HG03045 (cell line): Measurements from ENCODE around the gene RPL34.

Source experiments
- ATAC-seq: cut with Tn5 transposase; IDR thresholded peaks from one replicate; pipeline ENCODE4 v1.9.1; 2021; ENCODE audit warnings: mild to moderate bottlenecking, moderate library complexity; ENCODE audit not compliant: unreplicated experiment

RPL34 gene

DNA sequence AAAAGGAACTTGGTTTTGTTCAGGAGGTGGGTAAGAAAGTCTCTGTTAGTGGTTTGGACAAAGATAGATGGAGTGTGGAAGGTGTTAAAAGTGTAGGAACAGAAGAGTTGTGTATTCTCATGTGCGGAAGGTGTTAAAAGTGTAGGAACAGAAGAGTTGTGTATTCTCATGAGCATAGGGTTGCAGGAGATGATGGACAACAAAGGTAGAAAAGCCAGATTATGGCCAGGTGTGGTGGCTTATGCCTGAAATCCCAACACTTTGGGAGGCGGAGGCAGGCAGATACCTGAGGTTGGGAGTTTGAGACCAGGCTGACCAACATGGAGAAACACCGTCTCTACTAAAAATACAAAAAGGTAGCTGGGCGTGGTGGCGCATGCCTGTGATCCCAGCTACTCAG is 2.5 kb downstream of the RPL34 start:
- ATAC-seq = no peak

DNA sequence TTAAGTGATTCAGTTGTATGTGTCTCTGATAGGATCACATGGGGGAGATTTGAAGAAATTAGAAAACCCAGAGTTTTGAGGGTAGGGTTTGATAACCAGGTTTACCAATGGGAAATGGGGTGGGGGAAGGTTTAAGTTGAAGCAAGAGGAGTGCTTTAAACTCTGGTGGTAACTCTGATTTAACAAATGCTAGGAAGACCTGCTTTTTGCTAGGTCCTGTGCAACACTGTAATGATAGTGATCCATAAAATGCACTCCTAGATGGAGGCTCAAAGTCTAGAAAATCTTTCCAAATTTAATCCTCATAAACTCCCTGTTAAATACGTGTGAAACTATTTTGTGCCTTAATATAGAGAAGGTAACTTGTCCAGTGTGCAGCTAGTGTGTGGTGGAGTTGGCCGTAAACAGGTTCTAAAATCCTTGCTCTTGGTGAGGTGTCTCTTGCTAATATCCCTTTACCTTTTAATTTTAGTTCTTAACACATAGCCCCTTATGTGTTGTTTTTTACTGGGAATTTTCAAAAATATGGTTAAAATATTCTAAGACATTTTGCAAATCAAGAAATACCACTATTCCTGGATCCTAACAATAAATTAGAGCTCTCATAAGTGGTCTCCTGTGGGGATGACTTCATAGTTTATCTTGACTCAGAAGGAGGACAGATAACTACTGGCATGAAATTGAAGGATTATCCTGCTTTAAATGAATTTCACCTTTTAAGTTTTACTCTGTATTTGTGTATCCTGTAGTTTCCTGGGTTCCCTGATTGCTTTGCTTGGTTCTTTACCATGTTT is 4.1 kb downstream of the RPL34 start:
- no peak for ATAC-seq

DNA sequence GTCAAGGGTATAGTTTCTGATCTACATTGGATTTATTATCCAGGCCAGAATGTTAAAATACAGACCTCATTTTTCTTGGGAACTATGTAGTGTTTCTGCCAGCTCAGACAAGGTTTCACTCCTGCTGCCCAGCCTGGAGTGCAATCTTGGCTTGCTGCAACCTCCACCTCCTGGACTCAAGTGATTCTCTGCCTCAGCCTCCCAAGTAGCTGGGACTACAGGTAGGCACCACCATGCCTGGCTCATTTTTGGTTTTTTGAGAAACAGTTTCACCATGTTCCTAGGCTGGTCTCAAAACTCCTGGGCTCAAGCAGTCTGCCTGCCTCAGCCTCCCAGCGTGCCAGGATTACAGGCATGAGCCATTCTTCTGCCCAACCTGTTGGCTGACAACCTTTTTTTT is 5.7 kb downstream of the RPL34 start:
- no peak for ATAC-seq

DNA sequence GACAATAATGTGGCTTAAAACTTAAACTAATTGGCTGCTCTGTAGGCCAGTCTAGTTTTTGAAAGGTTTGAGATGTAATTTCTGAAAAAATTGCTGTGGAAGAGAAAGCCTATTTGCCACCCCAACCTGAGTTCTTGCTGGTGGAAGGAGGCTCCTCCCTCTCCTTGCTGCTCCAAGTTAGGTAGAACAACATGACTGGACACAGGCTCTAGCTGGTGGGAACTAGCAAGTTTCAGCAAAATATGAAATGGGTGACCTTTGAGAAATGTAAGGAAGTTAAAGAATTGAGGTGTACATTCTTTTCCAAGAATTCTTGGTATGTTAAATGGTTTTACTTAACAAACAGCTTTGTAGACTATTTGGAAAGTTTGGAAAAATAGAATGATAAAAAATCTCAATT is 8.0 kb downstream of the RPL34 start:
- no peak for ATAC-seq

DNA sequence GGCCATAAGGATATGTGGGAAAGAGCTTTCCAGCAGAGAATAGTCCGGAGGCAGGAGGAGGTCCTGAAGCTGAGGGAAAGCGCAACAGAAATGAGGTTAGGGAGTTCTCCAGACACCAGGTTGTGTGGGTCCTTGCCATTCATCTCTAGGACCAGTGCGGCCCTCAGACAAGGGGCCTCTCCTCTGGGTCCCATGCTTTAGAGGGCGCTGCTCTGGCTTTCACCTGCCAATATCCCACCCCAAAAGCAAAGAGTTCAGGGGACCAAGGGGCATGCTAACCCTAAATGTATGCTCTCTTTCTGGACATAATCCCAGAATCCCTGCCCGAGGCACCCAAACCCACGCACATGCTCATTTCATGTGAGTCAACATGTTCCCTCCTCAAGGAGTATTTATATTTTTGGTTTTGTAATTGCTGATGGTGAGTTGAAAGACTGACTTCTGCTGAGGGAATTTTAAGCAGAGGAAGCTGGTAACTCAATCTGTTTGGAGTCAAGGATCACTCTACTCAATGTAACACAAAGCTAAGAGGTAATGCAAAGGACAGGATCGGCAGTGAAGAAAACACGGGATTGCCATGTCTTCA is 14.8 kb downstream of the RPL34 start:
- no peak for ATAC-seq

DNA sequence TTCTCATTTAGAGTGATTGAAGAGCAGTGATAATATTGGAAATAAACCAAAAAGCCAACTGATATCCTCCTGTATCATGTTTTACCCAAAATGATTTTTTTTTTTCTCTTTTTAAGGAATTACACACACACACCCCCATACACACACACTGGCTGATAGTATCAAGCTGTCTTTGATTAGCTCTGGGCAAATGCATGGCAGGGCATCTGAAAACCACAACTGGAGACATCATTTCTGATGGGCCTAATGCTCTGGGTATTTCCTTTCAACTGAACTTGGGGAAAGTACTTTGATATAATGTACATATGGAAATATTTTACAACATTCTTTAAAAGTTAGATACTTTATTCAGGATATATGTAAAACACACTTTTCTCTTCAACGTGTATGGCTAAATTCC is 15.9 kb downstream of the RPL34 start:
- no peak for ATAC-seq

DNA sequence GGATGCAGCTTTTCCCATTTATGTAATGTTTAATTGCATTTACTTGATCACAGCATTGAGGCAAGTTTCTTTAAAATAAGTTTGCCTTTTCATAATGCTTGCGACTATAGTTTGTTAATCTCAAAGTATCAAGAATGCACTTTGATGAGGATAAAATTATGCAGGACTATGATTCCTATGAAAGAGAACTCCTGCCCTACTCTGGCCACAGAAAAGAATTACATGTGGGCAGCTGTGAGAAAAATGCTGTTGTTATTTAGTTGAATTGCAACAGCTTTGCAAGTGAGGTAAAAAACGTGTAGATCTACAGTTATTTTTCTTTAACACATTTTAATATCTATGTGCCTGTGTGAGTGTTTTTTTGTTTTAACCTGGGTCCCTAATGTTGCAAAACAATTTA is 17.5 kb downstream of the RPL34 start:
- ATAC-seq = no peak

DNA sequence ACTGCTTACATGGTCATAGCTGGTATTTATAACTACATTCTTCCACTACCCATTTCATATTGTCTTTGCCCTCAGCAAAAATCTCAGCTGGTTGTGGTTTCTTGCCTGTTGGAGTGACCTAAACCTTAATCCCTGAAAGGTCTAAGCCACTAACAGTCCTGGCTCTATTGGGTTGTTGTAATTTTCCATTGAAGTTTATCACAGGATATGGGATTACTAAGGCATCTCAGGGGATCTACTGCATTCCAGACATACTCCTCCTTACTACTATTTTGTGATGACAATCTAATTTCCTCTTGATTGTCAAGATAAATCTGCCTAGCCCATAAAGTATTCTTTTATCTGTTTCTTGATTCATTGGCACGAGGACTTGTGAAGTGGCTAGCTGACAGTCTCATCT is 23.9 kb downstream of the RPL34 start:
- no peak for ATAC-seq

DNA sequence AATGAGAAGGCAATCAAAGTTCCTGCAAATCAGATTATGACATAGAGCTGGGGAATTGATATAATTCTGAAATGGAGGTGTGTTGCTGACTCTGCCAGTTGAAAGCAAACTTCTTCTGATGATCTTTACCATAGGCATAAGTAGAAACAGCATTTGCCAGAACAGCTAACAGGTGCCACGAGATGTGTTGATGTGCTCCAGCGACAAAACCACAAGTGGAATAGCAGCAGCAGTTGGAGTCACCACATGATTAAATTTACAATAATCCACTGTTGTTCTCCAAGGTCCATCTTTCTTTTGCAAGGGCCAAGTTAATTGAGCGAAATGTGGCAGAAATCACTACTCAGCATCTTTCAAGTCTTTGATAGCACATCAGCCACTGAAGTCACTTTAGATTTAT is 26.3 kb downstream of the RPL34 start:
- ATAC-seq = no peak

DNA sequence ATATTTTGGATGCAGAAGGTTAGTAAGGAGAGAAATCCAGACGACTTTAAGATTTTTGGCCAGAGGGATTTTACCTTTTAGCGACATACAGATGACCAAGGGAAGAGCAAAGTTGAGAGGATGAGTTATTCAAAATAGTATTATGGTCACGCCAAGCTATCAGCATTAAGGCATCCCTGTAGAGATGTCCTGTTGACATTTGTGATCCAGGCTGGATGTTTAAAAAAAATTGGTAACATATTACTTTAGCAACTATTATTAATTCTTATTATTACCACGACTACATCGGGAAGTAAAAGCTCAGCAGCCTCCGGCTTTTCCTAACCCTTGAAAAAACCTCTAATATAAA is 29.5 kb downstream of the RPL34 start:
- peak; percentile 6 for ATAC-seq

DNA sequence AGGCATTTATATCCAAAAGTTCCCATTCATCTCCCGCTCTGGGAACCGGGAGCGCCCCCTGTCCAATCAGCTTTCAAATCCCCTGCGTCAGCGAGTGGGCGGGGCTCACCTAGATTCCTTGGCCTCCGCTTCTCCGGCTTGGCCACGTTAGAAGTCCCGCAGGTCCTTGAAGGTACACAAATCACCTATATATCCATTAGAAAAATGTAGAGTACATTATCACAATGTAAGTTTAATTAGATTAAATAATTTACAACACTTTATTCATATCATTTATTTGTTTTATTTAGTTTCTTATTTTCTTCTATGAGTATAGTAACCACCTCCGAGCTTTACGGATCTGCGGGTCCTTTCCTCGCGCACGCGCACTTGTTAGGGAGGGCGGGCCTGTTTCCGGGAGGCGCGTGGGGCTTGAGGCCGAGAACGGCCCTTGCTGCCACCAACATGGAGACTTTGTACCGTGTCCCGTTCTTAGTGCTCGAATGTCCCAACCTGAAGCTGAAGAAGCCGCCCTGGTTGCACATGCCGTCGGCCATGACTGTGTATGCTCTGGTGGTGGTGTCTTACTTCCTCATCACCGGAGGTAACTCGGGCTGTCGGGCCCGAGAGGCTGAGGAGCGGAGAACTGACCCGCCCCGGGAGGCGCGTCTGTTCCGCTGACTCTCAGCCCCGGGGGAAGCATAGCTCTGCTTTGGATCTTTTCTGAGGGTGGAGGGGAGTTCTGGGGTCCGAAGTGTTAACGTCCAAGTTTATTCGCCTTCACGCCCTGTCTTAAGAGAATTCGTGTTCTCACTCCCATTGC is 30.0 kb downstream of the RPL34 start, which contains the start of gene OSTC:
Gene OSTC, plus strand, starts transcription at position 388 of the 802 bp plus-strand sequence. Its CDS starts 57 bp downstream, at position 445.
- ATAC-seq = peak; percentile 93

DNA sequence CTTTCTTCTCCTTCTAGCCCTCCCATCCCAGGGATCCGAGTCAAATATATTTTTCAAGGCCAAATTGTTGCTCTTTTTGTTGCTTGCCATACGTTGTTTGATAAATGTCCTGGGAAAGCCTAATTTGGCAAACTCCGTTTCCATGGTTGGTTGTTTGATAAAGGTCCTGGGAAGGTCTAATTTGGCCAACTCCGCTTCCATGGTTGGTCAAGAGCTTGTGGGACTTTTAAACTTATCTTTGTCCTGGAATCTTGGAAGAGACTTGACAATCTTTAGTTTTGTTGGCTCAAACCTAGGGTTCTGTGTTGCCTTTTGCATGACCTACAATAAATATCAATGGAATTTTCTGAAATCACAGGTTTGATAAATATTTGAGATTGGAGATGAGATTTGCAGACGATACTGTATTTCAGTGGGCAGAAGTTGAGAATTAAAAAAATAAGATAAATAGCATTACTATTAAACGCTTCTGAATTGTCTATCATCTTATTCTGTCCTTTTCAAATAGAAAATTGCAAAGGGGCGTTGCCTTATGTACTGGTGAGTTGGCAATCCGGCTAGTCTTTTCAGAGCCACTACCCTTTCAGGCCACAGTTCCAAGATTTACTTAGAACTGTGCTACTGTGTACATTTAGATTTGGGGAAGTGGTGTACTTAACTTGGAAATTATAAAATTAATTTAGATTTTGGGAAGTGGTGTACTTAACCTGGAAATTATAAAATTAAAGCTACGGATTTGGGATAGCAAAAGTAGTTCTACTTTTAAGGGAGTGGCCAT is 30.8 kb downstream of the RPL34 start:
- ATAC-seq = no peak

DNA sequence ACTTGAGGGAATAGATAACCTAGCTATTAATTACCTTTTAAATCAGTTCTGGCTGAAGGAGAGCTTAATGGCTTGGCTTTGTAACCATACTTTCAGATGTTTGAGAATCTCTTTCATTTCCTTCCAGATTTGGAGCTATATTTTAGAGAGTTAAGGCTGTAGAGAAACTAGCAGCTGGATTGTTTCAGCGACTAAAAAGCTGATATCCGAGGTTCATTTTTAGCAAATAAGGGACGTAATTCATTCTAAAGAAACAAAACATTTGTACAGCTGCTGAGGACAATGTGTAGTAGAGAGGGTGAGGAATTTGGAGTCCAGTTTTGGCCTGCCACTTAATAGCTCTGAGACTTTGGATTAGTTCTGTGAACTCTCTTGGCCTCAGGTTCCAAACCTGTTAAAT is 42.3 kb downstream of the RPL34 start:
- ATAC-seq = no peak

DNA sequence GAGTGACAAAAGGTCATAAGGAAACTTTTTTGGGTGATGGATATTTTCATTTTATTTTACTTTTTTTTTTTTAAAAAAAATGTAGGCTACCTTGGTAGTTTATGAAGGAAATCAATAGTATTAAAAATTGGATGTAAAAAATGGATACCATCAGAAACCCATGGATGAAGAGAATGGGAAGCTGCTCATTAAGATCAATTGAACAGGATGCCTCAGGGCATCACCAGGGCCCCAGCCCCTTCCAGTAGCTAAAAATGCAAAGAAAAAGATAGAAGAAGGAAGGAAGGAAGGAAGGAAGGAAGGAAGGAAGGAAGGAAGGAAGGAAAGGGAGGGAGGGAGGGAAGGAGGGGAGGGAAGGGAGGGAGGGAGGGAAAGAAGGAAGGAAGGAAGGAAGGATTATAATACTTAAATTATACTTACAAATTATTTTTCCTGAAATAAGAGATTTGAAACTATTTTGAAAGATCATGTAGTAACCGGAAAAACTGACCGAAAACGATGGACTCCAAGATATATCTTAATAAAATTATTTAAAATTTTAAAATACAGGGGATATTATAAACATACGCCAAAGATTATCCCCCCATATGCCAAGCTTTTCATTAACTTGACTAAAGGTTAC is 54.1 kb downstream of the RPL34 start:
- no peak for ATAC-seq
